Measurements from ENCODE around the gene MYNN.

The MYNN gene

DNA sequence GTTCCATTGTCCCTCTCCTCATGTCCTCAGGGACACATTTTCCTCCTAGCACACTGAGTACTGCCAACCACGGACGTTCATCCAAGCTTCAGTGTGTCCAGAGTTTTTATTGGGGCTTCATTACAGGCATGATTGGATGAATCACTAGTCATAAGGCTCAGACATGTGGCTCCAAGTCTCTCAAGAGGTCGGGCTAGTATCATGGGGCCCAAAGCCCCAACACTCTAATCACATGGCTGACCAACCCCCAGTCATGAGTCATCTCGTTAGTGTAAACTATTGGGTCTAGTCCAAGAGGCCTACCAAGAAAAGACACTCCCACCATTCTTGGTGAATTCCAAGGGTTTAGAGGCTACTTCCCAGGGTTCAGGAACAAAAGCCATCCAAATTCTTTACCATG lies 12.7 kb upstream of the MYNN start:
- TF ChIP-seq, protein P1, sequence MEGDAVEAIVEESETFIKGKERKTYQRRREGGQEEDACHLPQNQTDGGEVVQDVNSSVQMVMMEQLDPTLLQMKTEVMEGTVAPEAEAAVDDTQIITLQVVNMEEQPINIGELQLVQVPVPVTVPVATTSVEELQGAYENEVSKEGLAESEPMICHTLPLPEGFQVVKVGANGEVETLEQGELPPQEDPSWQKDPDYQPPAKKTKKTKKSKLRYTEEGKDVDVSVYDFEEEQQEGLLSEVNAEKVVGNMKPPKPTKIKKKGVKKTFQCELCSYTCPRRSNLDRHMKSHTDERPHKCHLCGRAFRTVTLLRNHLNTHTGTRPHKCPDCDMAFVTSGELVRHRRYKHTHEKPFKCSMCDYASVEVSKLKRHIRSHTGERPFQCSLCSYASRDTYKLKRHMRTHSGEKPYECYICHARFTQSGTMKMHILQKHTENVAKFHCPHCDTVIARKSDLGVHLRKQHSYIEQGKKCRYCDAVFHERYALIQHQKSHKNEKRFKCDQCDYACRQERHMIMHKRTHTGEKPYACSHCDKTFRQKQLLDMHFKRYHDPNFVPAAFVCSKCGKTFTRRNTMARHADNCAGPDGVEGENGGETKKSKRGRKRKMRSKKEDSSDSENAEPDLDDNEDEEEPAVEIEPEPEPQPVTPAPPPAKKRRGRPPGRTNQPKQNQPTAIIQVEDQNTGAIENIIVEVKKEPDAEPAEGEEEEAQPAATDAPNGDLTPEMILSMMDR (IDR thresholded peaks at IDR 0.05; ENCODE audit: low read depth, low read length, missing control alignments) = no peak
- Histone ChIP-seq H3K4me3 (ENCODE audit: low read depth, low read length) (no peak overlapping the region), H3K27me3 (replicated peaks) (no peaks in the 10 kb centered on the region), H3K27ac (peak overlapping the region; percentile 13), H3K36me3 (replicated peaks) (no peaks in the 10 kb centered on the region)
- peak; percentile 80 for DNase-seq
- in situ Hi-C loops (cut with HindIII; ENCODE audit: low pct_ligation_motif_present, low sequenced_read_pairs) = no loop called here

DNA sequence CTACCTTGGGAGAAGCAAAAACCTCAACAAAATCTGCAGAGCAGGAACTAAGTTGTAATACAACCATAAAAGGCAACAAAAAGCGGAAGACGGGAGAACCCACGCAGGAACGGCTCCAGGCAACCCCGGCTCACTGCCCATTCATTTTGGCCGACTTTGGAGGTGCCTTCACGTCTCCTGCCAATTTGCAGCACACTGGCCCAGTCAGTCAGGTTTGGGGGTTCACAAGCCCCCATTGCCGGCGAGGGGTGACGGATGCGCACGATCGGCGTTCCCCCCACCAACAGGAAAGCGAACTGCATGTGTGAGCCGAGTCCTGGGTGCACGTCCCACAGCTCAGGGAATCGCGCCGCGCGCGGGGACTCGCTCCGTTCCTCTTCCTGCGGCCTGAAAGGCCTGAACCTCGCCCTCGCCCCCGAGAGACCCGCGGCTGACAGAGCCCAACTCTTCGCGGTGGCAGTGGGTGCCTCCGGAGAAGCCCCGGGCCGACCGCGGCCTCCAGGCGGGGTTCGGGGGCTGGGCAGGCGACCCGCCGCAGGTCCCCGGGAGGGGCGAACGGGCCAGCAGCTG lies 8.8 kb upstream of the MYNN start:
- in situ Hi-C loops (cut with HindIII; ENCODE audit: low pct_ligation_motif_present, low sequenced_read_pairs) = no loop called here

DNA sequence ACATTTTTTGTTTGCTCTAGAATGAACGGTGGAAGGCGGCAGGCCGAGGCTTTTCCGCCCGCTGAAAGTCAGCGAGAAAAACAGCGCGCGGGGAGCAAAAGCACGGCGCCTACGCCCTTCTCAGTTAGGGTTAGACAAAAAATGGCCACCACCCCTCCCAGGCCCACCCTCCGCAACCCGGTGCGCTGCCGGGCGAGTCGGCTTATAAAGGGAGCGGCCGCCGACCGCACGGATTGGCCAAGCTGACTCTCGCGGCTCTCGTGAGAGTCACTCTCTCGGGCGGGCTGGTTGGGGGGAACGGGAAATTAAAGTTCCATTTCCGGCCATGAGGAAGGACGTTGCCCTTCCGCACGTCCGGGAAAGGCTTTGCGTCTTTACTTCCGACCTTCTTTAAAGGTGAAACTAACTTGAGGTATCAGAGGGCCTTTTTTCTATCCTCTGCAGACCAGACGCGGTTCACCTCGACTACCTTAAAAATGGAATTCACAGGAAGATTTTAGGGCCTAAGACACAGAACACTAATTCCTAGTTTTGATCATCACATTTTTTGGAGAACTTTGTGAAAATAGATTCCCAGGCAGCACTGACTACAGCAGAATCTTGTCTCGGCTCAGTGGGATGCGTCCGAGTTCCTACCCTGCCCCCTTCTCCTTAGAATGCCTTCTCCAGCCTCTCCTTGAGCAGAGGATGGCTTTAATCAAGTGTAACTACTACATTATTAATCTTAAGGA lies 8.1 kb upstream of the MYNN start, which contains the start of gene TERC:
Gene TERC (minus strand): TSS at position 179 of the 731 bp plus-strand sequence.
- TF ChIP-seq, protein P1 (IDR thresholded peaks at IDR 0.05; ENCODE audit: low read depth, low read length, missing control alignments) = no peak
- peak; percentile 86 for DNase-seq
- H3K27ac ChIP-seq = peak within 1 kb of the TSS; percentile 75
- H3K36me3 ChIP-seq (replicated peaks) = no peaks in the 10 kb centered on the region
- H3K4me3 ChIP-seq (ENCODE audit: low read depth, low read length) = peak within 1 kb of the TSS; percentile 75
- in situ Hi-C loops (cut with HindIII; ENCODE audit: low pct_ligation_motif_present, low sequenced_read_pairs) = no loop called here
- H3K27me3 ChIP-seq (replicated peaks) = no peaks in the 10 kb centered on the region

More for the DNA sequence above, 8.8 kb upstream of the MYNN start:
- Histone ChIP-seq H3K27me3 (replicated peaks) (no peaks in the 10 kb centered on the region), H3K4me3 (ENCODE audit: low read depth, low read length) (peak overlapping the region; percentile 75), H3K36me3 (replicated peaks) (no peaks in the 10 kb centered on the region), H3K27ac (peak overlapping the region; percentile 75)
- TF ChIP-seq, protein P1 (IDR thresholded peaks at IDR 0.05; ENCODE audit: low read depth, low read length, missing control alignments) = no peak
- peak; percentile 29 for DNase-seq

DNA sequence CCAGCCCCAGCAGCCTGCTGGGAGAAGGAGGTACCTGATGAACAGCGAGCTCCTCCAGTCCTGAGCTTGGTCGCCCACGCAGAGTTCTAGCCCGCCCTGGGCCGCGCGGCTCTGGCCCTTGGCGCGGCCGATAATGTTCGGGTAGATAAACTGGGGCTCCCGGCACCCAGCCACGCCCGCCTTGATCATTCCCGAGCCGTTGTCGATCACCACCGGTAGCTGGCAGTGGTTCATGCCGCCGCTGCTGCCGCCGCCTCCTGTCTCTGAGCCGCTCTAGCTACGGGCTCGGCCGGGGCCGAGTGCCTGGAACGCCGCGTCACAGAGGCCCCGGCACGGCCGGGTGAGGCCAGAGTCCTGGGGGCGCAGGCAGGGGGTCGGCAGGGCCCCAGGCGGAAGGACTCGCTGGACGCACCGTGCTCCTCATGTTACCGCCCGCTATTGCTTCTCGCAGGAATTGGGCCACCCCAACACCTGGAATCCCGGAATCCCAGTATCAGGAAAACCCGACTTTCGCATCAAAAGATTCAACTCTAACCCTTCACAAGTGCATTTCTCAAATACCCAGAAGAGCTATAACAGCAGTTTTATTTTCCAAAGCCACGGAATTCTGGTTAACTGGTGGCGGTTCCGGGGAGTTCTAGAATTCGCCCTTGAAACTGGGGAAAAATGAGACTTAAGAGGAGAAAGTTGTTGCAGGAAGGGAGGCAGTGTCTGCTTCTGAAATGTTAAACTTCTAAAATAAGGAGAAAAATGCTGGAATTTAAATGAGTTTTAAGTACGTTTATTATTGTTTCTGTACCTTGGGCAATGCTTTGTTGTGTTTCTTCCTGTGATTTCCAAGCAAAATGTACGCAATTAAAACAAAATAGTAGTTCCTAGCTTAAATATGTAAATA lies 3.7 kb upstream of the MYNN start, which contains the start of gene ACTRT3:
Gene ACTRT3 (minus strand): TSS at position 275 of the 895 bp plus-strand sequence. CDS start 41 bp downstream, at position 234.
- H3K4me3 ChIP-seq (ENCODE audit: low read depth, low read length) = peak within 1 kb of the TSS; percentile 76
- in situ Hi-C loops (cut with HindIII; ENCODE audit: low pct_ligation_motif_present, low sequenced_read_pairs) = no loop called here
- no peaks in the 10 kb centered on the region for H3K27me3 ChIP-seq (replicated peaks)
- peak; percentile 59 for DNase-seq
- H3K36me3 ChIP-seq (replicated peaks) = peaks cover 4% of the 10 kb centered on the region
- peak within 1 kb of the TSS; percentile 60 for H3K27ac ChIP-seq
- TF ChIP-seq, protein P1 (IDR thresholded peaks at IDR 0.05; ENCODE audit: low read depth, low read length, missing control alignments) = no peak

DNA sequence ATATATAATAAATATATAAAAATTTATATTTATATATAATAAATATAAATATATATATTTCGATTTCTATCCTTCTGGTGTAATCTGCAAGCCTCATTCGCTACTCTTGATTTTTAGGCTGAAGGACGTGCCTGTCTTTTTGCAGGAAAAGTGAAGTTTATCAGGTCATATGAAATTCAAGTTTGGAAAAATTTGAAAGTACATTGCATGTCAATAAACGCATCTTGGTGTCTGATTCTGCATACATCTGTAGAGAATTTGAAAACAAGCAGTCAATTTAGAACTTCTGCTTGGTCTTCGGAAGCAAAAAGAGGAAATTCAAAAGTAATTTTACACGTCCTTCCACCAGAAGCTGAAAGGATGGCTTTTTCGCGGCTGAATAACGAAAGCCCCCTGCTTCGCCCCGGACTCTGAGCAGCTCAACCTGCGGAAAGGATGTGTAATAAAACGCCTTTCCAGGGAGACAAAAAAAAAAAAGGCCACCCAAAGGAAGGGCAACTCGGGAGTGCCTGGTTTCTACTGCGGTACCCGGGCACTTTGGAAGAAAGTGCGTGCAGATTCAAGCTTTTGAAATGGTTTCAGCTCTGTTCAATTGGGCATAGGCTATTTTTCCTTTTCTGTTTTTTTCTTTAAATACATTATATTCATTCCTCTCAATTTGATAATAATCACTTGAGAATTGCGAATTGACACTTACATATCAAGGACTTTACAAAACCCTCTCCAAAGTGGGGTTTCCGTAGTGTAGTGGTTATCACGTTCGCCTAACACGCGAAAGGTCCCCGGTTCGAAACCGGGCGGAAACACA lies 1.5 kb upstream of the MYNN start:
- DNase-seq = peak; percentile 69
- H3K27ac ChIP-seq = peak overlapping the region; percentile 93
- TF ChIP-seq, protein P1 (IDR thresholded peaks at IDR 0.05; ENCODE audit: low read depth, low read length, missing control alignments) = no peak
- peak overlapping the region; percentile 95 for H3K4me3 ChIP-seq (ENCODE audit: low read depth, low read length)
- H3K36me3 ChIP-seq (replicated peaks) = peaks cover 17% of the 10 kb centered on the region
- in situ Hi-C loops (cut with HindIII; ENCODE audit: low pct_ligation_motif_present, low sequenced_read_pairs) = no loop called here
- no peaks in the 10 kb centered on the region for H3K27me3 ChIP-seq (replicated peaks)
